ENCODE results near the gene SCIN. TPM values are rescaled to one million over a fixed set of nuclear protein-coding genes. Genes with fewer than 3 reads are reported as not detected.
"Not testable (repeated sequence)": the region's sequence is repeated elsewhere in the genome, so short reads cannot be mapped to it uniquely, and the experiment has no call there.

The SCIN gene
- total RNA-seq, 4 donors from 2014 or later = 0.32 to 1.0 (median 0.66) TPM

- peaks cover 6 to 56% (median 45%) of the 10 kb centered on the region in 4 donors for H3K4me1 ChIP-seq
- H3K27me3 ChIP-seq = no peaks in the 10 kb centered on the region
- H3K4me3 ChIP-seq = no peak overlapping the region
- 57% methylated on average over 6 of the region's 6 CpGs for WGBS
- peaks cover 0 to 5% (median 2%) of the 10 kb centered on the region in 4 donors for H3K9me3 ChIP-seq
- no peak for DNase-seq (ENCODE audit: extremely low spot score)
- intact Hi-C loops (cut with DNase I) = no loop called here
- H3K36me3 ChIP-seq = no peaks in the 10 kb centered on the region
- TF ChIP-seq POLR2A (IDR thresholded peaks at IDR 0.05; ENCODE audit: low read depth) (no peak), CTCF (IDR thresholded peaks at IDR 0.05) (no peak), EP300 (IDR thresholded peaks at IDR 0.05) (no peak), POLR2AphosphoS5 (IDR thresholded peaks at IDR 0.05) (no peak)
- H3K27ac ChIP-seq (replicated peaks in 1 of 4) = peak overlapping the region; percentile 55 to 82 (median 70)
Measured at GRCh38 chr7:12670743-12671520, 100.4 kb downstream of the SCIN start.

- H3K9me3 ChIP-seq; DNase-seq (ENCODE audit: extremely low spot score); H3K4me3 ChIP-seq; intact Hi-C loops (cut with DNase I); H3K36me3 ChIP-seq; H3K27ac ChIP-seq (replicated peaks in 1 of 4); H3K27me3 ChIP-seq: not testable (repeated sequence)
- WGBS = 90% methylated on average over 7 of the region's 7 CpGs
- H3K4me1 ChIP-seq = peaks cover 6 to 32% (median 28%) of the 10 kb centered on the region in 4 donors
Measured at GRCh38 chr7:12673436-12673835, 102.9 kb downstream of the SCIN start.

- 97% methylated on average over 2 of the region's 2 CpGs for WGBS
- Histone ChIP-seq H3K27ac (replicated peaks in 1 of 4) (no peak overlapping the region), H3K27me3 (no peaks in the 10 kb centered on the region), H3K4me3 (no peak overlapping the region), H3K4me1 (peaks cover 6 to 26% (median 24%) of the 10 kb centered on the region in 4 donors), H3K36me3 (no peaks in the 10 kb centered on the region), H3K9me3 (peaks cover 0 to 6% (median 2%) of the 10 kb centered on the region in 4 donors)
- intact Hi-C loops (cut with DNase I) = no loop called here
- no peak for DNase-seq (ENCODE audit: extremely low spot score)
- TF ChIP-seq EP300 (IDR thresholded peaks at IDR 0.05) (no peak), CTCF (IDR thresholded peaks at IDR 0.05) (no peak), POLR2A (IDR thresholded peaks at IDR 0.05; ENCODE audit: low read depth) (no peak), POLR2AphosphoS5 (IDR thresholded peaks at IDR 0.05) (no peak)
Measured at GRCh38 chr7:12674053-12674452, 103.5 kb downstream of the SCIN start.

- intact Hi-C loops (cut with DNase I) = no loop called here
- no peak overlapping the region for H3K4me3 ChIP-seq
- TF ChIP-seq POLR2AphosphoS5 (IDR thresholded peaks at IDR 0.05) = no peak
- no peak for TF ChIP-seq EP300 (IDR thresholded peaks at IDR 0.05)
- TF ChIP-seq CTCF (IDR thresholded peaks at IDR 0.05) = peak in 2 of 3 experiments; percentile 21 to 27
- TF ChIP-seq POLR2A (IDR thresholded peaks at IDR 0.05; ENCODE audit: low read depth) = no peak
- no peaks in the 10 kb centered on the region for H3K36me3 ChIP-seq
- H3K27ac ChIP-seq (replicated peaks in 1 of 4) = no peak overlapping the region
- H3K27me3 ChIP-seq = no peaks in the 10 kb centered on the region
- H3K9me3 ChIP-seq = peaks cover 0 to 6% (median 2%) of the 10 kb centered on the region in 4 donors
- DNase-seq (ENCODE audit: extremely low spot score) = no peak
- peaks cover 2 to 18% (median 16%) of the 10 kb centered on the region in 4 donors for H3K4me1 ChIP-seq
- 74% methylated on average over 4 of the region's 4 CpGs for WGBS
Measured at GRCh38 chr7:12674861-12675260, 104.3 kb downstream of the SCIN start.

- Histone ChIP-seq H3K36me3 (no peaks in the 10 kb centered on the region), H3K4me3 (no peak overlapping the region), H3K27me3 (no peaks in the 10 kb centered on the region), H3K4me1 (peaks cover 0 to 17% (median 14%) of the 10 kb centered on the region in 4 donors), H3K27ac (replicated peaks in 1 of 4) (peak overlapping the region in 1 of 4 donors; percentile 15), H3K9me3 (no peaks in the 10 kb centered on the region)
- TF ChIP-seq POLR2AphosphoS5 (IDR thresholded peaks at IDR 0.05) (no peak), CTCF (IDR thresholded peaks at IDR 0.05) (peak in 1 of 3 experiments; percentile 35), POLR2A (IDR thresholded peaks at IDR 0.05; ENCODE audit: low read depth) (no peak)
- no peak for DNase-seq (ENCODE audit: extremely low spot score)
- intact Hi-C loops (cut with DNase I) = no loop called here
- 44% methylated on average over 2 of the region's 2 CpGs for WGBS
Measured at GRCh38 chr7:12683678-12684585, 113.4 kb downstream of the SCIN start.

Data from esophagus muscularis mucosa (tissue), 4 donors.